ENCODE results near the gene GNG12.

DNA sequence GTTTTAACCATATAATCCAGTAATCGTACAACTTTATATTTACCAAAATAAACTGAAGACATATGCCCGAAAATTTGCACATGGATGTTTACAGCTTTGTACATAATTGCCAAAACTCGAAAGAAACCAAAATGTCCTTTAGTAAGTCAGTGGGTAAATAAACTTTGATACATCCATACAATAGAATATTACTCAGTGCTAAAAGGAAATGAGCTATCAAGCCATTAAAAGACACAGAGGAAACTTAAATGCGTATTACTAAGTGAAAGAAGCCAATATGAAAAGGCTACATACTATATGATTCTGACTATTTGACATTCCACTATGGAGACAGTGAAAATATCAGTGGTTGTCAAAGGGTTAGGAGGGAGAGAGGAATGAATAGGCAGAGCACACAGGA, 23.4 kb downstream of the GNG12 start:
- no peak for TF ChIP-seq POLR2AphosphoS5 (IDR thresholded peaks at IDR 0.05)
- TF ChIP-seq, protein P1, sequence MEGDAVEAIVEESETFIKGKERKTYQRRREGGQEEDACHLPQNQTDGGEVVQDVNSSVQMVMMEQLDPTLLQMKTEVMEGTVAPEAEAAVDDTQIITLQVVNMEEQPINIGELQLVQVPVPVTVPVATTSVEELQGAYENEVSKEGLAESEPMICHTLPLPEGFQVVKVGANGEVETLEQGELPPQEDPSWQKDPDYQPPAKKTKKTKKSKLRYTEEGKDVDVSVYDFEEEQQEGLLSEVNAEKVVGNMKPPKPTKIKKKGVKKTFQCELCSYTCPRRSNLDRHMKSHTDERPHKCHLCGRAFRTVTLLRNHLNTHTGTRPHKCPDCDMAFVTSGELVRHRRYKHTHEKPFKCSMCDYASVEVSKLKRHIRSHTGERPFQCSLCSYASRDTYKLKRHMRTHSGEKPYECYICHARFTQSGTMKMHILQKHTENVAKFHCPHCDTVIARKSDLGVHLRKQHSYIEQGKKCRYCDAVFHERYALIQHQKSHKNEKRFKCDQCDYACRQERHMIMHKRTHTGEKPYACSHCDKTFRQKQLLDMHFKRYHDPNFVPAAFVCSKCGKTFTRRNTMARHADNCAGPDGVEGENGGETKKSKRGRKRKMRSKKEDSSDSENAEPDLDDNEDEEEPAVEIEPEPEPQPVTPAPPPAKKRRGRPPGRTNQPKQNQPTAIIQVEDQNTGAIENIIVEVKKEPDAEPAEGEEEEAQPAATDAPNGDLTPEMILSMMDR (IDR thresholded peaks at IDR 0.05 in 8 of 11, conservative IDR thresholded peaks at IDR 0.05 in 3 of 11), result no peak
